H9 (cell line): ENCODE measurements around the gene THSD7A. TPM values are rescaled to one million over a fixed set of nuclear protein-coding genes. Genes with fewer than 3 reads are reported as not detected.

Experiments used
- DNase-seq: peaks from one replicate; pipeline ENCODE4 v3.0.0-alpha.2; 2017
- H2AFZ ChIP-seq: one replicate; pipeline ENCODE4 v1.6.1; 2013; ENCODE audit warnings: mild to moderate bottlenecking, low read length, control low read depth, moderate library complexity
- H2AK5ac ChIP-seq: 2 replicates; pipeline ENCODE4 v1.6.1; 2013; ENCODE audit warnings: low read length, control low read depth, mixed read lengths; ENCODE audit not compliant: insufficient read length
- H2BK120ac ChIP-seq: one replicate; pipeline ENCODE4 v1.6.1; 2013; ENCODE audit warnings: low read depth, mild to moderate bottlenecking, low read length, control low read depth, inconsistent platforms; ENCODE audit not compliant: poor library complexity, severe bottlenecking
- H2BK12ac ChIP-seq: 2 replicates; pipeline ENCODE4 v1.6.1; 2013; ENCODE audit warnings: low read length, control low read depth, mixed read lengths, low read depth; ENCODE audit not compliant: insufficient read length
- H2BK15ac ChIP-seq: 2 replicates; pipeline ENCODE4 v1.6.1; 2013; ENCODE audit warnings: low read depth, low read length, control low read depth
- H2BK20ac ChIP-seq: one replicate; pipeline ENCODE4 v1.6.1; 2013; ENCODE audit warnings: low read depth, mild to moderate bottlenecking, low read length, control low read depth, inconsistent platforms; ENCODE audit not compliant: poor library complexity, severe bottlenecking
- H2BK5ac ChIP-seq: 2 replicates; pipeline ENCODE4 v1.6.1; 2013; ENCODE audit warnings: low read length, control low read depth, mixed read lengths; ENCODE audit not compliant: insufficient read length
- H3K14ac ChIP-seq: 2 replicates; pipeline ENCODE4 v1.6.1; 2013; ENCODE audit warnings: low read length, control low read depth; ENCODE audit not compliant: insufficient read depth
- H3K18ac ChIP-seq: 2 replicates; pipeline ENCODE4 v1.6.1; 2013; ENCODE audit warnings: low read depth, mild to moderate bottlenecking, mixed read lengths, low read length, control low read depth; ENCODE audit not compliant: insufficient read length
- H3K23ac ChIP-seq: 2 replicates; pipeline ENCODE4 v1.6.1; 2013; ENCODE audit warnings: low read length, control low read depth, mixed read lengths, low read depth; ENCODE audit not compliant: insufficient read length
- H3K23me2 ChIP-seq: 2 replicates; pipeline ENCODE4 v1.6.1; 2013; ENCODE audit warnings: low read depth, mild to moderate bottlenecking, mixed read lengths, low read length, control low read depth; ENCODE audit not compliant: insufficient read length, poor library complexity, severe bottlenecking
- H3K27ac ChIP-seq: 2 replicates; pipeline ENCODE4 v1.5.1; 2013; ENCODE audit warnings: low read length, control low read depth, mixed read lengths, low read depth; ENCODE audit not compliant: insufficient read length
- H3K27me3 ChIP-seq: 2 replicates; pipeline ENCODE4 v1.6.1; 2013; ENCODE audit warnings: low read length, control low read depth, inconsistent platforms; ENCODE audit not compliant: insufficient read depth
- H3K4ac ChIP-seq: 2 replicates; pipeline ENCODE4 v1.6.1; 2013; ENCODE audit warnings: low read depth, mild to moderate bottlenecking, control low read depth, inconsistent platforms, low read length, moderate library complexity
- H3K4me1 ChIP-seq: 2 replicates; pipeline ENCODE4 v1.6.1; 2013; ENCODE audit warnings: low read length, control low read depth, inconsistent platforms; ENCODE audit not compliant: insufficient read depth
- H3K4me2 ChIP-seq: 2 replicates; pipeline ENCODE4 v1.6.1; 2013; ENCODE audit warnings: low read length, control low read depth, mixed read lengths; ENCODE audit not compliant: insufficient read length, insufficient read depth
- H3K56ac ChIP-seq: 2 replicates; pipeline ENCODE4 v1.6.1; 2013; ENCODE audit warnings: low read depth, mild to moderate bottlenecking, mixed read lengths, low read length, control low read depth; ENCODE audit not compliant: insufficient read length
- H3K79me1 ChIP-seq: 2 replicates; pipeline ENCODE4 v1.6.1; 2013; ENCODE audit warnings: low read depth, mild to moderate bottlenecking, moderate library complexity, low read length, control low read depth, inconsistent platforms; ENCODE audit not compliant: insufficient read depth, poor library complexity, severe bottlenecking
- H3K79me2 ChIP-seq: 2 replicates; pipeline ENCODE4 v1.6.1; 2013; ENCODE audit warnings: low read length, control low read depth, inconsistent platforms; ENCODE audit not compliant: insufficient read depth
- H3K9ac ChIP-seq: 2 replicates; pipeline ENCODE4 v1.6.1; 2013; ENCODE audit warnings: low read length, control low read depth, mixed read lengths; ENCODE audit not compliant: insufficient read length; ENCODE audit errors: extremely low read depth
- H3K9me3 ChIP-seq: one replicate; pipeline ENCODE4 v1.6.1; 2013; ENCODE audit warnings: low read depth, low read length, inconsistent platforms; ENCODE audit not compliant: control insufficient read depth
- H3T11ph ChIP-seq: one replicate; pipeline ENCODE4 v1.6.1; 2013; ENCODE audit warnings: mild to moderate bottlenecking, low read length, control low read depth, inconsistent platforms
- H4K20me1 ChIP-seq: one replicate; pipeline ENCODE4 v1.6.1; 2013; ENCODE audit not compliant: control insufficient read depth, insufficient read length, insufficient read depth
- H4K5ac ChIP-seq: 2 replicates; pipeline ENCODE4 v1.6.1; 2013; ENCODE audit warnings: low read depth, mild to moderate bottlenecking, mixed read lengths, low read length, control low read depth; ENCODE audit not compliant: insufficient read length
- H4K8ac ChIP-seq: replicated peaks from 2 replicates; pipeline ENCODE4 v1.6.1; 2013; ENCODE audit warnings: low read length, control low read depth, mixed read lengths, low read depth; ENCODE audit not compliant: insufficient read length
- H4K91ac ChIP-seq: 2 replicates; pipeline ENCODE4 v1.6.1; 2013; ENCODE audit warnings: low read depth, mild to moderate bottlenecking, moderate library complexity, mixed read lengths, low read length, control low read depth; ENCODE audit not compliant: insufficient read length
- H3K27ac Mint-ChIP-seq, 3 experiments: 2 replicates in 2 of 3; 3 replicates in 1 of 3; pipeline ENCODE4 v1.8.0; 2020 to 2021; ENCODE audit warnings: mixed read lengths in 3 of 3, mild to moderate bottlenecking in 1 of 3, moderate library complexity in 1 of 3
- H3K27me3 Mint-ChIP-seq: 2 replicates; pipeline ENCODE4 v1.8.0; 2021; ENCODE audit warnings: low read depth, mild to moderate bottlenecking, moderate library complexity, mixed read lengths
- H3K36me3 Mint-ChIP-seq, 3 experiments: 2 replicates in 2 of 3; 3 replicates in 1 of 3; pipeline ENCODE4 v1.8.0; 2020 to 2021; ENCODE audit warnings: low read depth in 3 of 3, mixed read lengths in 3 of 3; ENCODE audit not compliant: insufficient read depth in 1 of 3
- H3K4me1 Mint-ChIP-seq, 2 experiments: 2 replicates each; pipeline ENCODE4 v1.8.0; 2020; ENCODE audit warnings: mixed read lengths in 2 of 2
- H3K4me3 Mint-ChIP-seq, 2 experiments: 2 replicates in 1 of 2; 3 replicates in 1 of 2; pipeline ENCODE4 v1.8.0; 2020 to 2021; ENCODE audit warnings: mild to moderate bottlenecking in 2 of 2, mixed read lengths in 2 of 2, moderate library complexity in 1 of 2
- H3K9me3 Mint-ChIP-seq, 2 experiments: 2 replicates in 1 of 2; 3 replicates in 1 of 2; pipeline ENCODE4 v1.8.0; 2020; ENCODE audit warnings: mild to moderate bottlenecking in 2 of 2, mixed read lengths in 2 of 2, moderate library complexity in 1 of 2
- WGBS: extraction: QIAGEN DNeasy Blood & Tissue Kit; methylation state at CpG from one replicate; pipeline ENCODE4 v1.1.7; 2013; ENCODE audit warnings: missing lambda C conversion rate, low lambda C conversion rate, mixed read lengths; ENCODE audit not compliant: insufficient read length; ENCODE audit errors: extremely low coverage; 5-methylcytosine and 5-hydroxymethylcytosine counted together
- total RNA-seq: library from RNA; stranded (reverse); gene quantifications from 2 replicates; pipeline ENCODE4 v1.2.1, GENCODE V29; 2021
- TF ChIP-seq, protein P1 (sequence below): fragments of 200-600 bp; sonication (generic); conservative IDR thresholded peaks from 3 replicates; pipeline ENCODE4 v1.8.0; 2021; ENCODE audit warnings: antibody characterized with exemption, mild to moderate bottlenecking

Gene THSD7A
- total RNA-seq, 1 experiment from 2014 or later = 0.42 TPM

DNA sequence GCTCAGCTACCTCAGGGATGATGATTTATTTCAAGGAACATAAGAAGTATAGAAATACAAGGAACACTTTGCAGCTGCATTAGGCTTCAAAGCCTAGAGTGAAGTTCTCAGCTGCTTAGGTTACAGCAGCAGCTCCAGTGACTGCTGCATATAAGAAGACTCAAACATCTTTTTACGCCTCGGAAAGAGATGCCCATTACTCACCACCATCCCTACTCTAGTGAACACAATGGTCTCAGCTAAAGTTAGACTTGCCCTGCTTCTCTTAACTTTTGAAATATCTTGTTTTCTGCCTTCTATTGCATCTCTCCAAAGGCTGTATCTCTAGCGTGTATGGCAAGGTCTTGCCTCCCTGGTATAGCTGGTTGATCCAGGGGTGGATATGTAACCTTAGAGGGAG lies 502.4 kb downstream of the THSD7A start:
- no peak overlapping the region for H3K56ac ChIP-seq
- H4K5ac ChIP-seq = no peak overlapping the region
- no peaks in the 10 kb centered on the region for H3K79me2 ChIP-seq
- no peak overlapping the region for H3K18ac ChIP-seq
- Mint-ChIP-seq H3K4me1 (peaks cover 11 to 13% of the 10 kb centered on the region in 2 experiments), H3K27me3 (no peaks in the 10 kb centered on the region), H3K9me3 (no peaks in the 10 kb centered on the region), H3K27ac (no peak overlapping the region), H3K36me3 (no peaks in the 10 kb centered on the region), H3K4me3 (no peak overlapping the region)
- H3K27me3 ChIP-seq = no peaks in the 10 kb centered on the region; the same call in 1 of the 2 replicates
- no peak overlapping the region for H2AFZ ChIP-seq
- no peaks in the 10 kb centered on the region for H3K79me1 ChIP-seq
- H3K9me3 ChIP-seq = no peaks in the 10 kb centered on the region
- DNase-seq = no peak
- H3K14ac ChIP-seq = no peak overlapping the region
- no peak overlapping the region for H3K27ac ChIP-seq
- H3T11ph ChIP-seq = no peak overlapping the region
- TF ChIP-seq, protein P1, sequence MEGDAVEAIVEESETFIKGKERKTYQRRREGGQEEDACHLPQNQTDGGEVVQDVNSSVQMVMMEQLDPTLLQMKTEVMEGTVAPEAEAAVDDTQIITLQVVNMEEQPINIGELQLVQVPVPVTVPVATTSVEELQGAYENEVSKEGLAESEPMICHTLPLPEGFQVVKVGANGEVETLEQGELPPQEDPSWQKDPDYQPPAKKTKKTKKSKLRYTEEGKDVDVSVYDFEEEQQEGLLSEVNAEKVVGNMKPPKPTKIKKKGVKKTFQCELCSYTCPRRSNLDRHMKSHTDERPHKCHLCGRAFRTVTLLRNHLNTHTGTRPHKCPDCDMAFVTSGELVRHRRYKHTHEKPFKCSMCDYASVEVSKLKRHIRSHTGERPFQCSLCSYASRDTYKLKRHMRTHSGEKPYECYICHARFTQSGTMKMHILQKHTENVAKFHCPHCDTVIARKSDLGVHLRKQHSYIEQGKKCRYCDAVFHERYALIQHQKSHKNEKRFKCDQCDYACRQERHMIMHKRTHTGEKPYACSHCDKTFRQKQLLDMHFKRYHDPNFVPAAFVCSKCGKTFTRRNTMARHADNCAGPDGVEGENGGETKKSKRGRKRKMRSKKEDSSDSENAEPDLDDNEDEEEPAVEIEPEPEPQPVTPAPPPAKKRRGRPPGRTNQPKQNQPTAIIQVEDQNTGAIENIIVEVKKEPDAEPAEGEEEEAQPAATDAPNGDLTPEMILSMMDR = no peak
- no peak overlapping the region for H3K4me2 ChIP-seq
- no peak overlapping the region for H2BK120ac ChIP-seq
- H2BK15ac ChIP-seq = no peak overlapping the region
- H3K23ac ChIP-seq = no peak overlapping the region
- H4K91ac ChIP-seq = no peak overlapping the region
- H3K23me2 ChIP-seq = no peaks in the 10 kb centered on the region
- H4K20me1 ChIP-seq = no peaks in the 10 kb centered on the region
- H2BK5ac ChIP-seq = no peak overlapping the region
- H2AK5ac ChIP-seq = no peak overlapping the region
- H2BK20ac ChIP-seq = no peak overlapping the region
- no CpG with 5 or more reads among the region's 3 CpGs for WGBS
- no peak overlapping the region for H3K4ac ChIP-seq
- no peak overlapping the region for H2BK12ac ChIP-seq
- H4K8ac ChIP-seq = no peak overlapping the region
- no peak overlapping the region for H3K9ac ChIP-seq
- no peaks in the 10 kb centered on the region for H3K4me1 ChIP-seq
